OCI-LY3 (cell line): ENCODE data around the gene KCNH2.

Experiments
- H2AFZ ChIP-seq: fragments of 200-600, 300-600 bp; shearing (Covaris generic); 2 replicates; pipeline ENCODE4 v1.6.0; 2014; ENCODE audit warnings: antibody characterized with exemption, low read depth, low read length
- H3K27ac ChIP-seq: fragments of 200-600, 300-600 bp; sonication (generic); 2 replicates; pipeline ENCODE4 v1.5.1; 2014; ENCODE audit warnings: mild to moderate bottlenecking, low read length, moderate library complexity, mixed read lengths
- H3K27me3 ChIP-seq: fragments of 200-600, 300-600 bp; sonication (generic); 2 replicates; pipeline ENCODE4 v1.6.1; 2014; ENCODE audit warnings: low read depth, low read length, mixed read lengths
- H3K36me3 ChIP-seq: fragments of 200-600, 300-600 bp; sonication (generic); replicated peaks from 2 replicates; pipeline ENCODE3; 2014; ENCODE audit warnings: low read depth, low read length, mixed read lengths
- H3K4me1 ChIP-seq: fragments of 300-600, 200-600 bp; sonication (generic); 2 replicates; pipeline ENCODE4 v1.6.1; 2014; ENCODE audit warnings: low read length, mixed read lengths
- H3K4me2 ChIP-seq: fragments of 200-600, 300-600 bp; sonication (generic); 2 replicates; pipeline ENCODE4 v1.6.1; 2014; ENCODE audit warnings: low read length, mixed read lengths
- H3K4me3 ChIP-seq: fragments of 300-600, 200-600 bp; sonication (generic); 2 replicates; pipeline ENCODE4 v1.5.1; 2014; ENCODE audit warnings: antibody characterized with exemption, mild to moderate bottlenecking, low read length, moderate library complexity
- H3K79me2 ChIP-seq: fragments of 300-600, 200-600 bp; shearing (Covaris generic); 2 replicates; pipeline ENCODE4 v1.6.1; 2014; ENCODE audit warnings: mild to moderate bottlenecking, low read length, mixed read lengths
- H3K9ac ChIP-seq: fragments of 300-600, 200-600 bp; shearing (Covaris generic); 2 replicates; pipeline ENCODE4 v1.6.0; 2014; ENCODE audit warnings: mild to moderate bottlenecking, low read length, moderate library complexity
- H3K9me3 ChIP-seq: fragments of 200-600, 300-600 bp; shearing (Covaris generic); 2 replicates; pipeline ENCODE4 v1.6.1; 2014; ENCODE audit warnings: low read length, mixed read lengths; ENCODE audit not compliant: insufficient read depth
- H4K20me1 ChIP-seq: fragments of 200-600, 300-600 bp; sonication (generic); 2 replicates; pipeline ENCODE4 v1.6.1; 2016; ENCODE audit warnings: low read length, mixed read lengths; ENCODE audit not compliant: insufficient read depth
- CTCF ChIP-seq: fragments of 200-600, 300-600 bp; sonication (generic); IDR thresholded peaks from 2 replicates; pipeline ENCODE4 v1.5.1; 2014; ENCODE audit warnings: antibody characterized with exemption, low read length, low read depth
- EZH2phosphoT487 ChIP-seq: fragments of 200-600 bp; shearing (Covaris generic); IDR thresholded peaks from 2 replicates; pipeline ENCODE4 v1.6.1; 2018; ENCODE audit warnings: antibody characterized with exemption, mixed run types, low read depth

KCNH2 gene

DNA sequence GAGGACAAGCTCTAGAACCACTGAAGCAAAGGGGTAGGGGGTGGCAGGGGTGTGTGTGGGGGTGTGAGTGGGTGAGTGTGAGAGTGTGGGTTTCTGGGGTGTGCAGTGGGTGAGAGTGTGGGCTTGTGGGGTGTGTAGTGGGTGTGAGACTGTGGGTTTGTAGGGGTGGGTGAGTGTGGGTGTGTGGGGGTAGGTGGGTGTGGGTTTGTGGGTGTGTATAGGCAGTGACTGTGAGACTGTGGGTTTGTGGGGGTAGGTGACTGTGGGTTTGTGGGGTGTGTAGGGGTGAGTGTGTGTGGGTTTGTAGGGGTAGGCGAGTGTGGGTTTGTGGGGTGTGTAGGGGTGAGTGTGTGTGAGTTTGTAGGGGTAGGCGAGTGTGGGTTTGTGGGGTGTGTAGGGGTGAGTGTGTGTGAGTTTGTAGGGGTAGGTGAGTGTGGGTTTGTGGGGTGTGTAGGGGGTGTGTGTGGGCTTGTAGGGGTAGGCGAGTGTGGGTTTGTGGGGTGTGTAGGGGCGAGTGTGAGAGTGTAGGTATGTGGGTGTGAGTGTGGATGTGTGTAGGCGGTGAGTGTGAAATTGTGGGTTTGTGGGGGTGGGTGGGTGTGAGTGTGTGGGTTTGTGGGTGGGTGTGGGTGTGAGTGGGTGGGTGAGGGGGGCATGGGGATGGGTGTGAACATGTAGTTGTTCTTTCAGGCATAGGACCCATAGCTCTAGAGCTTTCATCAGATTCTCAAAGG is 21.5 kb upstream of the KCNH2 start:
- Histone ChIP-seq H3K27ac (no peak overlapping the region), H3K9ac (no peak overlapping the region), H3K4me1 (no peaks in the 10 kb centered on the region), H3K4me3 (no peak overlapping the region), H3K4me2 (no peak overlapping the region), H4K20me1 (no peaks in the 10 kb centered on the region), H2AFZ (no peak overlapping the region), H3K79me2 (no peaks in the 10 kb centered on the region), H3K36me3 (no peaks in the 10 kb centered on the region), H3K9me3 (no peaks in the 10 kb centered on the region), H3K27me3 (peaks cover 2% of the 10 kb centered on the region; the same call in 1 of the 2 replicates)
- TF ChIP-seq CTCF (no peak), EZH2phosphoT487 (no peak)

GRCh38 chr7:150999001-150999400 is 20.9 kb upstream of the KCNH2 start:
- H3K27ac ChIP-seq: no peak overlapping the region
- H3K4me1 ChIP-seq: no peaks in the 10 kb centered on the region
- TF ChIP-seq EZH2phosphoT487 (no peak), CTCF (no peak)
- H2AFZ ChIP-seq: no peak overlapping the region
- no peaks in the 10 kb centered on the region for H3K27me3 ChIP-seq
- H3K9me3 ChIP-seq: no peaks in the 10 kb centered on the region
- H3K4me2 ChIP-seq: no peak overlapping the region
- H3K9ac ChIP-seq: no peak overlapping the region
- H3K4me3 ChIP-seq: no peak overlapping the region
- no peaks in the 10 kb centered on the region for H4K20me1 ChIP-seq
- no peaks in the 10 kb centered on the region for H3K79me2 ChIP-seq
- H3K36me3 ChIP-seq: no peaks in the 10 kb centered on the region

DNA sequence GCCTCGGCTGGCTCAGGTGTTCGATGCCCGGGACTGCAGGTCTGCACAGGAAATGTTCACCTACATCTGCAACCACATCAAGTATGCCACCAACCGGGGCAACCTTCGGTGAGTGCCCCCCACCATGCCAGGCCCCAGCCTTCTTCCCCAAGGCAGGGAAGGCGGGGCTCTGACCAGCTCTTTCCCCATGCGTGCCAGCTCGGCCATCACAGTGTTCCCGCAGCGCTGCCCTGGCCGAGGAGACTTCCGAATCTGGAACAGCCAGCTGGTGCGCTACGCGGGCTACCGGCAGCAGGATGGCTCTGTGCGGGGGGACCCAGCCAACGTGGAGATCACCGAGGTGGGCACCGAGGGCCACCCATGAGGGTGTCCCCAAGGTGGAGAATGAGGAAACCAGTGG is 20.2 kb upstream of the KCNH2 start:
- H2AFZ ChIP-seq: no peak overlapping the region
- no peak overlapping the region for H3K9ac ChIP-seq
- H3K4me1 ChIP-seq: no peaks in the 10 kb centered on the region
- H3K4me2 ChIP-seq: no peak overlapping the region
- H4K20me1 ChIP-seq: no peaks in the 10 kb centered on the region
- no peaks in the 10 kb centered on the region for H3K27me3 ChIP-seq
- no peak overlapping the region for H3K27ac ChIP-seq
- TF ChIP-seq CTCF (no peak), EZH2phosphoT487 (no peak)
- no peaks in the 10 kb centered on the region for H3K79me2 ChIP-seq
- no peak overlapping the region for H3K4me3 ChIP-seq
- H3K9me3 ChIP-seq: no peaks in the 10 kb centered on the region
- H3K36me3 ChIP-seq: no peaks in the 10 kb centered on the region

DNA sequence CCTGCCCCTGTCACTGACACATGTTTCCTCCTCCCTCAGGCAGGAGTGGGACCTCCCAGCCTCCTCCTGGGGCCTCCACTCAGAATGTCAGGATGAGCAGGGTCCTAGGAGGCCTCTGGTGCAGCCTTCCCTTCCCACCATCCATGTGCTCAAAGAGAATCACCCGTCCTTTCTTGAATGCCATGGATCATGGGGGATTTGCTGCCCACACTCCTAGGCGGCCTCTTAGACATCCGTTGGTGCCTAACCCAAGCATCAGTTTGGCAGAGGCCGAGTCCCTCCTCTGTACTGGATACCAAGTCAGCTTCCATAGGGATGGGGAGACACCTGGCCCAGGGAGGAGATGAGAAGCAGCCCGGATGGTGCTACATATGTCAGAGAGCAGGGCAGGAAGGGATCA is 19.7 kb upstream of the KCNH2 start:
- H3K9ac ChIP-seq: no peak overlapping the region
- H3K36me3 ChIP-seq: no peaks in the 10 kb centered on the region
- H2AFZ ChIP-seq: no peak overlapping the region
- no peak overlapping the region for H3K4me3 ChIP-seq
- no peak overlapping the region for H3K27ac ChIP-seq
- H3K27me3 ChIP-seq: no peaks in the 10 kb centered on the region
- H3K4me2 ChIP-seq: no peak overlapping the region
- H3K9me3 ChIP-seq: no peaks in the 10 kb centered on the region
- H3K4me1 ChIP-seq: no peaks in the 10 kb centered on the region
- no peaks in the 10 kb centered on the region for H3K79me2 ChIP-seq
- no peaks in the 10 kb centered on the region for H4K20me1 ChIP-seq
- TF ChIP-seq EZH2phosphoT487 (no peak), CTCF (no peak)
